ENCODE results near the gene CLIP1.
"Not testable (repeated sequence)": the region's sequence is repeated elsewhere in the genome, so short reads cannot be mapped to it uniquely, and the experiment has no call there.

Gene CLIP1

DNA sequence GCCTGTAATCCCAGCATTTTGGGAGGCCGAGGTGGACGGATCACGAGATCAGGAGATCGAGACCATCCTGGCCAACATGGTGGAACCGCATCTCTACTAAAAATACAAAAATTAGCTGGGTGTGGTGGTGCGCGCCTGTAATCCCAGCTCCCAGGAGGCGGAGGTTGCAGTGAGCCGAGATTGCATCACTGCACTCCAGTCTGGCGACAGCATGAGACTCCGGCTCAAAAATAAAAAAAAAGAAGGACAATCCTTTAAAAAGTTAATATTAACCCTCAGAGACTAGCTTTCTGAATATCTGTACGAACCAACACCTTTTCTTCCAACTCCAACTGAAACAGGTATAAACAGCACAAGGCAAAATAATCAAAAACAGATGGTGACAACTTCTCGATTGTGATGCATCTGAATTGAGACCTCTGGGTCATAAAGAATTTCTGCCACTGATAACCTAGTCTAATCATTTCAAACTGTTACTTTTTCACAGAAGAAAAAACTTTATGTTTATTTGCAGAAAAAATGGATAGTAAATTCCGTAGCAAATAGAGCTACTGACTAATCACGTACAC, 27.8 kb downstream of the CLIP1 start:
- no peak for DNase-seq

DNA sequence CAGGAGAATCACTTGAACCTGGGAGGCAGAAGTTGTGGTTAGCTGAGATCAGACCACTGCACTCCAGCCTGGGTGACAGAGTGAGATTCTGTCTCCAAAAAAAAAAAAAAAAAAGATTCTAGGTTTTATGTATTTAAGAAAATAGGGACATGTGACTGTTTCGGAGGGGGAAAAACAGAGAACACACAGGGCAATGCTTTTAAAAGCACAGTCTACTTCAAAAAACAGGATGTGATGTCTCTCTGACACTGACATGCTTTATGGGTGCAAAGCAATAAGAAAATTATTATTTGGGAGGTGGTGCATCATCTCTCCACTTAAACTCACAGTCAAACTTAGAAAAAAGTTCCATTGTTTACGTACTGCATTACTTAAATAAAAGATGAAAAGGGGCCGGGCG, 28.7 kb downstream of the CLIP1 start:
- no peak for DNase-seq

GRCh38 chr12:122392411-122392810, 30.1 kb downstream of the CLIP1 start:
- no peak for DNase-seq

- DNase-seq: no peak
These were observed 32.8 kb downstream of the CLIP1 start for GRCh38 chr12:122389677-122390076.

GRCh38 chr12:122387887-122388286, 34.6 kb downstream of the CLIP1 start:
- DNase-seq: no peak

GRCh38 chr12:122385171-122386016, 37.1 kb downstream of the CLIP1 start:
- no peak for DNase-seq

GRCh38 chr12:122382919-122383350, 39.5 kb downstream of the CLIP1 start:
- no peak for DNase-seq

DNA sequence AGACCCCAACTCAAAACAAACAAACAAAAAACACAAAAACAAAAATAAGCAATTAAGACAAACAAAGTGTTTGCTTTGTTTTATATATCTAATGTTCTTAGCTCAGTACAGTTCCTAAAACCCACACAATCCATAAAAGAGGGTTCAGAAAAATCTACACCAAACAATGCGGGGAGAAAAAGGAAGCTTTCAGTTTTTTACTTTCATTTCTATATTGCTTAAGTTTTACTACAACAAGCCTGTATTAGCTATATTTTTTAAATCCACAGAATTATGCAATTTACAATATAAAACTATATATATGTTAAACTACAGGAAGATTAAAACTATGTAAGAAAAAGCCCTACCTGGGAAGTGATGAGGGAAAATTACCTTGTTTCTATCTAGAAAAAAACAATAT, 41.4 kb downstream of the CLIP1 start:
- no peak for DNase-seq

DNA sequence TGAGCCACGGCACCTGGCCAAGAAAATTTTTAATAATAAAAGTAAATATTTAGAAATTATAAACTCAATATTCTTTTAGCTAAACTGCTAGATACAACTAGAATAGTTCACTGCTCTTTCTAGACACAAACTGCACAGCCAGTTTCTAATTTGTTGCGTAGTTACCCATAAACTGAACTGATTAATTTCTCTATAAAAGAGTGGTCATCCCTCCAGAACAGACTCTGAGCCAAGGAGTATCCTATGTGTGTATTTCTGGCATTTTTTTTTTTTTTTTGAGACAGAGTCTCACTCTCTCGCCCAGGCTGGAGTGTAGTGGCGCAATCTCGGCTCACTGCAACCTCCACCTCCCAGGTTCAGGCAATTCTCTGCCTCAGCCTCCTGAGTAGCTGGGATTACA, 45.7 kb downstream of the CLIP1 start:
- not testable (repeated sequence) for DNase-seq

DNA sequence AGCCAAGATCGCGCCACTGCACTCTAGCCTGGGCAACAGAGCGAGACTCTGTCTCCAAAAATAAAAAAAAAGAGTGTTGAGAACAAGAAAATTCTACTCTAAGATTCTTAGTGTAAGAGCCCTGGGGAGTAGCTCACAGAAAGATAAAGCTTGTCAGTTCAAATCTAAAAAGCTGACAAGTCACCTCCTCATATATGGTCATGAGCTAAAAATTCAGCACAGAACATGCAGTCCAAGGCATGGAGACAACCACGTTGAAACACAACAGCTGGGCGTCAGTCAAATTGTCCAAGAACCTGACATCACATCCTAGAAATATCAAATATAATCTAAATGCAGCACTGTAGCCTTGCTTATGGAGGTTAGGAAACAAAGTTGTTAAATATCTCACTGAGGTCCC, 47.8 kb downstream of the CLIP1 start:
- DNase-seq: no peak

DNA sequence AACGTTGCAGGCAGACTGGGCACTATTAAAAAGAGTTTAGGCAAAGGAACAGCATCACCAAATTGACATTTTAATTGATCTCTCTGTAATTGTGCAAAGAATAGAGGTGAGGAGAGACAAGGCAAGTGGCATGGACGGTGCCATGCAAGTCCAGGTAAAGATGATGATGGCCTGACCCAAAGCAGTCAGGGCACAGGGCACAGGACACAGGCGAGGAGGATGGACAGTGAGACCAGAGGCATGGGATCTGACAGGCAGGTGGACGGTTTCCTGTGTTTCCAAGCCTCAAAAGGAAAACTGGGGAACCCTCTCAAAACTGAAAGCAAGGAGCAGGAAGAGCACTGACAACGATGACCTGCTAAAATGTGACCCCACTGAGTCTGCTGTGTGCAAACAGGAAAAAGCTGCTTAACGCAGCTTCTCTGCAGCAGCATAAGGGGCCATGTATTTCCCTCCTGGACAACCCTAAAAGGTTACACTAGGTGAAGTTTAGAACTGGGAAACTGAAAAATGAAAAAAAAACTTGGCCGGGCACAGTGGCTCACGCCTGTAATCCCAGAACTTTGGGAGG, 50.9 kb downstream of the CLIP1 start:
- DNase-seq: no peak

DNA sequence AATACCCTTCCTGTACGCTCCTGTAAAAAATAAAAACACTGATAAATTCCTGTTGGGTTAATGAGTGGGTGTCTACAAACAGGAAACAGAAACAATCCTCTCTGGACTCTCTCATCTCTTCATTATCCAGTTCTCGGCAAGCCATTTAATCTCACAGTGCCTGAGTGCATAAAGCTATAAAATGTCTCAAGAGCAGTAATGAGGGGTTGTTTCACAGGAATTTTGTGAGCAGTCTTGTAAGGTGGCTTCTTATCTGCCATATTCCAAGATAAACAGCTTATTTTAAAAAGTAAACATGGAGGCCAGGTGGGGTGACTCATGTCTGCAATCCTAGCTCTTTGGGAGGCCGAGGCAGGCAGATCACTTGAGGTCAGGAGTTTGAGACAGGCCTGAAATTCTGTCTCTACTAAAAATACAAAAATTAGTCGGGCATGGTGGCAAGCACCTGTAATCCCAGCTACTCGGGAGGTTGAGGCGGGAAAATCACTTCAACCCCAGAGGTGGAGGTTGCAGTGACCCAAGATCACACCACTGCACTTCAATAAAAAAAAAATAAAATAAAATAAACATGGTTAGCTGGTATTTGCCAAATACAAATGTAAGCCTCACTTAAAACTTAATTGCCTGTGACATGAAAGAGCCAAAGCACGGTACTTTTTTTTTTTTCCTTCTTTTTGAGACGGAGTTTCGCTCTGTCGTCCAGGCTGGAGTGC, 54.0 kb downstream of the CLIP1 start:
- DNase-seq: peak; percentile 43

DNA sequence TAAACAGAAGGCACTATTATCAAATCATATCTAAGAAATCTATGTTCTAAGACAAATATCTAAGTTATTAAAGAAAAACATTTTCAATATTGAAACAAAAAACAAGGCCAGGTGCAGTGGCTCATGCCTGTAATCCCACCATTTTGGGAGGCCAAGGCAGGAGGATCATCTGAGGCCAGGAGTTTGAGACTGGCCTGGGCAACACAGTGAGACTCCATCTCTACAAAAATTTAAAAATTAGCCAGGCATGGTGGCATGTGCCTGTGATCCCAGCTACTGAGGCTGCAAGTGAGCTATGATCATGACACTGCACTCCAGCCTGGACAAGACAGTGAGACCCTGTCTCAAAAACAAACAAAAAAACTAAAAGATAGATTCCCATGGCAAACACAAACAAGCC, 54.8 kb downstream of the CLIP1 start:
- not testable (repeated sequence) for DNase-seq

DNA sequence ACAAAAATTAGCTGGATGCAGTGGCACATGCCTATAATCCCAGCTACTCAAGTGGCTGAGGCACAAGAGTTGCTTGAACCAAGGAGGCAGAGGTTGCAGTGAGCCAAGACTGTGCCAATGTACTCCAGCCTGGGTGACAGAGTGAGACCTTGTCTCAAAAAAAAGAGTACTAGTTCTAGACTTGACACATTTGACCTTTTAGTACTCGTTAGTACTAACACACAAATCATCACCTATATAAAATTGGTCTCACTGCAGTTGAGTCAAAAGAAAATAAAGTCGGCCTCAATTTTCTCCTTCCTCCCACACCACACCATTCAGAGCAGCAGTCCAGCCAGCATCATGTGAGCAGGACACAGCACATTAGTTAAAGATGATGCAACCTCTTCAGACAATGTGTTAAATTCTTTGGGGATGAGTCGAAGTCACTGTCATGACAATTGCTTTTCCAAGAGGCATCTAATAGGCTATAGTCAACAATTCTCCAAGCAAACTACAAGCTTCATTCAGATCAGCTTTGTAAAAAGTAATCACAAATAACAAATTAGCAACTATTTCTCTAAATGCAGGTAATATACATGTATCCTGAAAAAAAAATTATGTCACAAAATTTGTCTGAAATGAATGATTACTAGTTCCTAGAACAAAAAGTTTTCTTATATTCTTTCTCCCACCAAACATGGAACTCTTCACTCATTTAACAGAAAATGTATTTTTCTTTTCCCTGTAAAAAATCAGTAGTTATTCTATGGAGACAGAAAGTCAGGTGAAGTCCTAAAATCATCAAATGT, 55.6 kb downstream of the CLIP1 start:
- DNase-seq: peak; percentile 91

DNA sequence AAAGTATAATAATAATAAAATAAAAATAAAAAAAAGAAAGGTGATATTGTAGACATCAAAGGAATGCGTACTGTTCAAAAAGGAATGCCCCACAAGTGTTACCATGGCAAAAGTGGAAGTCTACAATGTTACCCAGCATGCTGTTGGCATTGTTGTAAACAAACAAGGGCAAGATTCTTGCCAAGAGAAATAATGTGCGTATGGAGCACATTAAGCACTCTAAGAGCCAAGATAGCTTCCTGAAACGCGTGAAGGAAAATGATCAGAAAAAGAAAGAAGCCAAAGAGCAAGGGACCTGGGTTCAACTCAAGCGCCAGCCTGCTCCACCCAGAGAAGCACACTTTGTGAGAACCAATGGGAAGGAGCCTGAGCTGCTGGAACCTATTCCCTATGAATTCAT, 57.2 kb downstream of the CLIP1 start:
- not testable (repeated sequence) for DNase-seq

DNA sequence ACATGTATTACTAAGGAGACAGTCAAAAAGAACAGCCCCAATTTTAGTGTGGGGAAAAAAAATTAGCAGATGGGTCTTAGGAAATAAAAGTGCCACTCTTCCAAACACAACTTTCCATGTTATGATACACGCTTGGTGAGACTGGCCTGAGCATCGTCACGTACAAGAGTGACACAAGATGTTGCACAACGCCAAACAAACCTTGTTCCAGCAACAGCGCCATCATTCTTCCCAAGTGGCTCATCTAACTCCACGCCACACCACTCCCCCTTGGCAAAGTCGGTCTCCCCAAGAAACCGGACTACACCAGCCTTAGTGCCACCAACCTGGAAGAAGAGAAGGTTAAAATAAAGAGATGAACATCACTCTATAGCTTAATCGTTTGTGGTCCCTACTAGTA, 58.7 kb downstream of the CLIP1 start:
- DNase-seq: no peak

- DNase-seq: no peak
These were observed 59.7 kb downstream of the CLIP1 start for GRCh38 chr12:122362755-122363154.

GRCh38 chr12:122358403-122358802, 64.1 kb downstream of the CLIP1 start:
- DNase-seq: not testable (repeated sequence)

DNA sequence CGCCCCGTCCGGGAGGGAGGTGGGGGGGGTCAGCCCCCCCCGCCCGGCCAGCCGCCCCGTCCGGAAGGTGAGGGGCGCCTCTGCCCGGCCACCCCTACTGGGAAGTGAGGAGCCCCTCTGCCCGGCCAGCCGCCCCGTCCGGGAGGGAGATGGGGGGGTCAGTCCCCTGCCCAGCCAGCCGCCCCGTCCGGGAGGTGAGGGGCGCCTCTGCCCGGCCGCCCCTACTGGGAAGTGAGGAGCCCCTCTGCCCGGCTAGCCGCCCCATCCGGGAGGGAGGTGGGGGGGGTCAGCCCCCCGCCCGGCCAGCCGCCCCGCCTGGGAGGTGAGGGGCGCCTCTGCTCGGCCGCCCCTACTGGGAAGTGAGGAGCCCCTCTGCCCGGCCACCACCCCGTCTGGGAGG, 64.9 kb downstream of the CLIP1 start:
- DNase-seq: not testable (repeated sequence)

GRCh38 chr12:122356991-122357390, 65.5 kb downstream of the CLIP1 start:
- not testable (repeated sequence) for DNase-seq

DNA sequence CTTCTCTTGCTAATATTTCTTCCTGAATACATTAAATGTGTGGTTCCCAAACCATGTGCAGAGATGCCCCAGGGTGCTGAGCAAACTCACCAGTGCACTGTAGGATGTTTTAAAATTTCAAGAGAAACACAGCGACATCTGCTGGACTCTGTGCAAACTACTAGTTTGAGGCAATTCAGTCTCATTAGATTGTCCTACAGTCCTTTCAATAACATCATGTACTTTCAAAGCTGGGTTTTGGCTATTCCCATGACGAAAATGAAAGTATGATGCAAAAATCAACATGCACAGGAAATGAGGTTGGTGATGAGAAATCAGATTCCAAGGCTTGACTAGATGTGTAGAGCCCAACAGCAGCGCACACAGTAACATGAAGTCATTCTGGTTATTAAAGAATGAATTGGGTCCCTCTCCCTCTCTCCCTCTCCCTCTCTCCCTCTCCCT, 66.3 kb downstream of the CLIP1 start:
- DNase-seq: peak; percentile 53

GRCh38 chr12:122355706-122356105, 66.8 kb downstream of the CLIP1 start:
- DNase-seq: no peak
